ENCODE results near the gene CRYBG1. TPM values are rescaled to one million over a fixed set of nuclear protein-coding genes. Genes with fewer than 3 reads are reported as not detected.

CRYBG1 gene
- total and polyA plus RNA-seq, 10 of the 15 experiments (the other 5 are each of a cell fraction or from before 2014, with no cell fraction given) = 6.5 to 57.0 (median 25.2) TPM

DNA sequence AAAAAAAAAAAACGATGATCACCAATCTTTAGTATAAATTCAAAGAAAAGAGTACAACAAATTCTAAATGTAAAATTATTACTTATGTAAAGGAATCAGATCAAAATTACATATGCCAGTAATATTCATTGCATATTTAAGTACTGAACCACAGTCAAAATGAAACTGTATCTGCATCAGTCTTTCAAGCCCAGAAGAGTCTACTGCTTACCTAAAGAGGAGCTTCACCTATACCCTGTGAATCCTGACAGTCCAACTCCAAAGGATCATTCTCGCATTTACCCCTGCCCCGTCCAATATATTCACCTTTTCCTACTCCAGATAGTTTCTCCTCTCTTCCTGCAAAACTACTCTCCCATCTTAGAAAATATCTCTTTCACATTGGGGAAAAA, 44.1 kb upstream of the CRYBG1 start:
- SMC1A ChIA-PET (ENCODE audit: uncharacterized antibody, unreplicated experiment) = interaction anchor here (0.6 to 1.4 kb wide), 3 partner anchors 124 to 230 kb away, joined by 3 to 4 read pairs (median 3); partner anchors contain the start of gene PRDM1
- Histone ChIP-seq H3K27ac (ENCODE audit: control insufficient read depth, insufficient read depth) (no peak overlapping the region), H3K79me2 (ENCODE audit: control insufficient read depth, insufficient read depth, low read length) (peaks cover 27% of the 10 kb centered on the region), H3K9ac (ENCODE audit: control insufficient read depth, insufficient read depth, low read length) (no peak overlapping the region), H3K9me3 (replicated peaks; ENCODE audit: control insufficient read depth, insufficient read depth, low read length) (no peaks in the 10 kb centered on the region), H4K20me1 (ENCODE audit: control insufficient read depth, insufficient read depth) (peaks cover 2% of the 10 kb centered on the region; the same call in 1 of the 2 replicates), H3K4me1 (ENCODE audit: control insufficient read depth, insufficient read depth, low read length) (peaks cover 16% of the 10 kb centered on the region; the same call in 1 of the 2 replicates), H2AFZ (ENCODE audit: control insufficient read depth, low read depth, low read length) (no peak overlapping the region), H3K27me3 (replicated peaks in 1 of 2; ENCODE audit: control insufficient read depth in 2 of 2, insufficient read depth in 2 of 2, low read length in 1 of 2) (no peaks in the 10 kb centered on the region), H3K4me2 (ENCODE audit: control insufficient read depth, insufficient read depth) (no peak overlapping the region), H3K36me3 (ENCODE audit: control insufficient read depth in 2 of 2, insufficient read depth in 2 of 2, low read length in 1 of 2) (peaks cover 1 to 7% of the 10 kb centered on the region in 2 experiments; a peak in 3 of 4 replicates), H3K4me3 (no peak overlapping the region)
- WGBS (ENCODE audit: insufficient coverage, insufficient replicate concordance, low lambda C conversion rate, missing lambda C conversion rate) = 81% methylated on average over 3 of the region's 3 CpGs
- DNase-seq (ENCODE audit: low read depth, low spot score) = no peak
- peak; percentile 70 for ATAC-seq
- CTCF ChIA-PET = interaction anchor here (0.8 to 1.6 kb wide), 3 partner anchors 20 to 935 kb away, joined by 3 to 7 read pairs (median 3); no protein-coding TSS in a partner anchor
- RAD21 ChIA-PET (ENCODE audit: unreplicated experiment) = interaction anchor here (1.3 kb wide), 1 partner anchor 226 kb away, joined by 4 read pairs; no protein-coding TSS in a partner anchor
- intact Hi-C loops (cut with micrococcal nuclease; ENCODE audit: unreplicated experiment) (no loop called here), in situ Hi-C loops (cut with MboI) (no loop called here)
- no peak for FAIRE-seq
- POLR2A ChIA-PET = no interaction called here
- no TSS peak for BruUV-seq (replicated peaks)
- TF ChIP-seq JUNB (IDR thresholded peaks at IDR 0.05) (peak; percentile 56; the same call in 1 of the 2 replicates), HDGF (IDR thresholded peaks at IDR 0.05) (no peak)

GRCh38 chr6:106318061-106318460, 42.5 kb upstream of the CRYBG1 start:
- POLR2A ChIA-PET = no interaction called here
- SMC1A ChIA-PET (ENCODE audit: uncharacterized antibody, unreplicated experiment) = interaction anchor here (0.8 to 1.1 kb wide), 2 partner anchors 93 to 94 kb away, joined by 3 read pairs; no protein-coding TSS in a partner anchor
- TF ChIP-seq, protein P1, sequence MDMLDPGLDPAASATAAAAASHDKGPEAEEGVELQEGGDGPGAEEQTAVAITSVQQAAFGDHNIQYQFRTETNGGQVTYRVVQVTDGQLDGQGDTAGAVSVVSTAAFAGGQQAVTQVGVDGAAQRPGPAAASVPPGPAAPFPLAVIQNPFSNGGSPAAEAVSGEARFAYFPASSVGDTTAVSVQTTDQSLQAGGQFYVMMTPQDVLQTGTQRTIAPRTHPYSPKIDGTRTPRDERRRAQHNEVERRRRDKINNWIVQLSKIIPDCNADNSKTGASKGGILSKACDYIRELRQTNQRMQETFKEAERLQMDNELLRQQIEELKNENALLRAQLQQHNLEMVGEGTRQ (IDR thresholded peaks at IDR 0.05; ENCODE audit: borderline replicate concordance, low read depth, low read length) = no peak
- no peak for TF ChIP-seq RFX5 (IDR thresholded peaks at IDR 0.05; ENCODE audit: low read depth, low read length)
- TF ChIP-seq TCF12 (IDR thresholded peaks at IDR 0.05; ENCODE audit: low read depth, low read length) = no peak
- no peak for TF ChIP-seq STAT1 (conservative IDR thresholded peaks at IDR 0.05)
- TF ChIP-seq FOS (IDR thresholded peaks at IDR 0.05; ENCODE audit: borderline replicate concordance, extremely low read depth, insufficient read length) = no peak
- TF ChIP-seq ZZZ3 (IDR thresholded peaks at IDR 0.05; ENCODE audit: control insufficient read depth, insufficient read length, low read depth) = no peak
- TF ChIP-seq SPI1 (IDR thresholded peaks at IDR 0.05; ENCODE audit: borderline replicate concordance, insufficient read depth, low read depth, low read length) = no peak
- no peak for TF ChIP-seq BRCA1 (IDR thresholded peaks at IDR 0.05; ENCODE audit: low read depth, low read length)
- TF ChIP-seq ZNF687 (IDR thresholded peaks at IDR 0.05) = no peak
- no peak for TF ChIP-seq ASH2L (IDR thresholded peaks at IDR 0.05; ENCODE audit: borderline replicate concordance, low read depth)

More at GRCh38 chr6:106318061-106318460, 42.5 kb upstream of the CRYBG1 start:
- DNase-seq (ENCODE audit: low read depth, low spot score) (no peak), ATAC-seq (no peak), FAIRE-seq (no peak)
- no peak overlapping the region for H3K9ac ChIP-seq (ENCODE audit: control insufficient read depth, insufficient read depth, low read length)
- CTCF ChIA-PET = interaction anchor here (1.0 to 3.1 kb wide), 5 partner anchors 10 to 228 kb away, joined by 3 to 10 read pairs (median 4); no protein-coding TSS in a partner anchor
- H3K36me3 ChIP-seq (ENCODE audit: control insufficient read depth in 2 of 2, insufficient read depth in 2 of 2, low read length in 1 of 2) = peaks cover 0 to 1% of the 10 kb centered on the region in 2 experiments; a peak in 2 of 4 replicates
- H4K20me1 ChIP-seq (ENCODE audit: control insufficient read depth, insufficient read depth) = peaks cover 2% of the 10 kb centered on the region; the same call in 1 of the 2 replicates
- no peak overlapping the region for H3K4me2 ChIP-seq (ENCODE audit: control insufficient read depth, insufficient read depth)
- WGBS (ENCODE audit: insufficient coverage, insufficient replicate concordance, low lambda C conversion rate, missing lambda C conversion rate) = 100% methylated on average over 2 of the region's 2 CpGs
- H3K27me3 ChIP-seq (replicated peaks in 1 of 2; ENCODE audit: control insufficient read depth in 2 of 2, insufficient read depth in 2 of 2, low read length in 1 of 2) = no peaks in the 10 kb centered on the region
- no peak overlapping the region for H2AFZ ChIP-seq (ENCODE audit: control insufficient read depth, low read depth, low read length)
- RAD21 ChIA-PET (ENCODE audit: unreplicated experiment) = no interaction called here
- BruUV-seq (replicated peaks) = no TSS peak
- H3K79me2 ChIP-seq (ENCODE audit: control insufficient read depth, insufficient read depth, low read length) = peaks cover 39% of the 10 kb centered on the region
- no peaks in the 10 kb centered on the region for H3K9me3 ChIP-seq (replicated peaks; ENCODE audit: control insufficient read depth, insufficient read depth, low read length)
- H3K4me3 ChIP-seq = no peak overlapping the region
- peaks cover 14% of the 10 kb centered on the region; the same call in 1 of the 2 replicates for H3K4me1 ChIP-seq (ENCODE audit: control insufficient read depth, insufficient read depth, low read length)
- intact Hi-C loops (cut with micrococcal nuclease; ENCODE audit: unreplicated experiment) (no loop called here), in situ Hi-C loops (cut with MboI) (no loop called here)
- H3K27ac ChIP-seq (ENCODE audit: control insufficient read depth, insufficient read depth) = no peak overlapping the region
